ENCODE data around the gene SKI.

DNA sequence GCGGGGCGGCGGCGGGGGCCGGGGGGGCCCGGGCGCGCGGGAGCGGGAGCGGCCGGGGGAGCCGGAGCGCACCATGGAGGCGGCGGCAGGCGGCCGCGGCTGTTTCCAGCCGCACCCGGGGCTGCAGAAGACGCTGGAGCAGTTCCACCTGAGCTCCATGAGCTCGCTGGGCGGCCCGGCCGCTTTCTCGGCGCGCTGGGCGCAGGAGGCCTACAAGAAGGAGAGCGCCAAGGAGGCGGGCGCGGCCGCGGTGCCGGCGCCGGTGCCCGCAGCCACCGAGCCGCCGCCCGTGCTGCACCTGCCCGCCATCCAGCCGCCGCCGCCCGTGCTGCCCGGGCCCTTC lies 546 bp downstream of the SKI start:
- TF ChIP-seq EZH2 (IDR thresholded peaks at IDR 0.05; ENCODE audit: low read depth, unreplicated experiment) (no peak), POLR2AphosphoS5 (IDR thresholded peaks at IDR 0.05; ENCODE audit: low read depth) (no peak), ZNF114 (CRISPR knock-in tag; IDR thresholded peaks at IDR 0.05) (no peak), STAT1 (IDR thresholded peaks at IDR 0.05; ENCODE audit: unreplicated experiment) (no peak), EZH2phosphoT487 (IDR thresholded peaks at IDR 0.05; ENCODE audit: unreplicated experiment) (no peak), NANOG (IDR thresholded peaks at IDR 0.05; ENCODE audit: borderline replicate concordance) (no peak), CREB1 (CRISPR knock-in tag; IDR thresholded peaks at IDR 0.05; ENCODE audit: low read depth) (no peak)
- TF ChIP-seq, protein P1, sequence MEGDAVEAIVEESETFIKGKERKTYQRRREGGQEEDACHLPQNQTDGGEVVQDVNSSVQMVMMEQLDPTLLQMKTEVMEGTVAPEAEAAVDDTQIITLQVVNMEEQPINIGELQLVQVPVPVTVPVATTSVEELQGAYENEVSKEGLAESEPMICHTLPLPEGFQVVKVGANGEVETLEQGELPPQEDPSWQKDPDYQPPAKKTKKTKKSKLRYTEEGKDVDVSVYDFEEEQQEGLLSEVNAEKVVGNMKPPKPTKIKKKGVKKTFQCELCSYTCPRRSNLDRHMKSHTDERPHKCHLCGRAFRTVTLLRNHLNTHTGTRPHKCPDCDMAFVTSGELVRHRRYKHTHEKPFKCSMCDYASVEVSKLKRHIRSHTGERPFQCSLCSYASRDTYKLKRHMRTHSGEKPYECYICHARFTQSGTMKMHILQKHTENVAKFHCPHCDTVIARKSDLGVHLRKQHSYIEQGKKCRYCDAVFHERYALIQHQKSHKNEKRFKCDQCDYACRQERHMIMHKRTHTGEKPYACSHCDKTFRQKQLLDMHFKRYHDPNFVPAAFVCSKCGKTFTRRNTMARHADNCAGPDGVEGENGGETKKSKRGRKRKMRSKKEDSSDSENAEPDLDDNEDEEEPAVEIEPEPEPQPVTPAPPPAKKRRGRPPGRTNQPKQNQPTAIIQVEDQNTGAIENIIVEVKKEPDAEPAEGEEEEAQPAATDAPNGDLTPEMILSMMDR (conservative IDR thresholded peaks at IDR 0.05; ENCODE audit: low read depth in 2 of 2) = no peak
- TF ChIP-seq, protein P2, sequence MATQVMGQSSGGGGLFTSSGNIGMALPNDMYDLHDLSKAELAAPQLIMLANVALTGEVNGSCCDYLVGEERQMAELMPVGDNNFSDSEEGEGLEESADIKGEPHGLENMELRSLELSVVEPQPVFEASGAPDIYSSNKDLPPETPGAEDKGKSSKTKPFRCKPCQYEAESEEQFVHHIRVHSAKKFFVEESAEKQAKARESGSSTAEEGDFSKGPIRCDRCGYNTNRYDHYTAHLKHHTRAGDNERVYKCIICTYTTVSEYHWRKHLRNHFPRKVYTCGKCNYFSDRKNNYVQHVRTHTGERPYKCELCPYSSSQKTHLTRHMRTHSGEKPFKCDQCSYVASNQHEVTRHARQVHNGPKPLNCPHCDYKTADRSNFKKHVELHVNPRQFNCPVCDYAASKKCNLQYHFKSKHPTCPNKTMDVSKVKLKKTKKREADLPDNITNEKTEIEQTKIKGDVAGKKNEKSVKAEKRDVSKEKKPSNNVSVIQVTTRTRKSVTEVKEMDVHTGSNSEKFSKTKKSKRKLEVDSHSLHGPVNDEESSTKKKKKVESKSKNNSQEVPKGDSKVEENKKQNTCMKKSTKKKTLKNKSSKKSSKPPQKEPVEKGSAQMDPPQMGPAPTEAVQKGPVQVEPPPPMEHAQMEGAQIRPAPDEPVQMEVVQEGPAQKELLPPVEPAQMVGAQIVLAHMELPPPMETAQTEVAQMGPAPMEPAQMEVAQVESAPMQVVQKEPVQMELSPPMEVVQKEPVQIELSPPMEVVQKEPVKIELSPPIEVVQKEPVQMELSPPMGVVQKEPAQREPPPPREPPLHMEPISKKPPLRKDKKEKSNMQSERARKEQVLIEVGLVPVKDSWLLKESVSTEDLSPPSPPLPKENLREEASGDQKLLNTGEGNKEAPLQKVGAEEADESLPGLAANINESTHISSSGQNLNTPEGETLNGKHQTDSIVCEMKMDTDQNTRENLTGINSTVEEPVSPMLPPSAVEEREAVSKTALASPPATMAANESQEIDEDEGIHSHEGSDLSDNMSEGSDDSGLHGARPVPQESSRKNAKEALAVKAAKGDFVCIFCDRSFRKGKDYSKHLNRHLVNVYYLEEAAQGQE (IDR thresholded peaks at IDR 0.05; ENCODE audit: unreplicated experiment) = no peak

All from GM23338 (cell line).